ENCODE data around the gene STAM2. TPM values are rescaled to one million over a fixed set of nuclear protein-coding genes. Genes with fewer than 3 reads are reported as not detected.

Gene STAM2
- 40.9 and 54.4 TPM in 2 replicates for total RNA-seq

DNA sequence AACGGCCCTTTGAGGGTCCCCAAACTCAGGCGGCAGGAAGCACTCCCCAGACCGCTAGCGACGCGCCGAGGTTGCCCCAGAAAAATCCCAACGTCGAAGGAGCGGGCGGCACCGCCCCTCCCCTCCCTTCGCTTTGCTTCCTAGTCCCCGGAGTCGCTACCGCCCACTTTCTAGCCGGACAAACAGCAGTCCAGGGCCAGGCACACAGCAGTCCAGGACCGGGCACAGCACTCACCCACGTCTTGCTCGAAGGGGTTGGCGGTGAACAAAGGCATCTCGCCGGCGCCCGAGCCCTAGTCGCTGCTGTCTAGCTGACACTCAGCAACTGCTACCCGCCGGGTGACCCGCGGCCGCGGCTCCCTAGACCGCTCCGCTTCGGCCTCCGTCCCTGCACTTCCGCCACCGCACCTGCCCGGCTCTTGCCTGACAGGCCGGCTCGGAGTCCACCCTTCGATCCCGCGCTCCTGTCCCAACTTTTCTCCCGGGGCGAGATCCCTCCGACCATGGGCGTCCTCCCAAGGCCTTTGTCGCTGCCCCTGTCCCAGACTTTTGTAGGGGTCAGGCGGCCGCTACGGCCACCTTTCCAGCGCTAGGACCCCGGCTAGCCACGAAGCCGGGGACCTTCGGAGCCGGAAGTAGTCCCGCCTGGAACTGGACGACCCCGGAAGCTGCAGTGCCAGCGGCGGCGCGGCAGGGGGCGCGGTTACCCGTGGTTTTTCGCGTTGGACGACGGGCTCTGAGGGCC is at the start of gene STAM2:
STAM2 (minus strand) TSS at position 396 of the 745 bp plus-strand sequence; CDS start at position 275, 121 bp downstream.

DNA sequence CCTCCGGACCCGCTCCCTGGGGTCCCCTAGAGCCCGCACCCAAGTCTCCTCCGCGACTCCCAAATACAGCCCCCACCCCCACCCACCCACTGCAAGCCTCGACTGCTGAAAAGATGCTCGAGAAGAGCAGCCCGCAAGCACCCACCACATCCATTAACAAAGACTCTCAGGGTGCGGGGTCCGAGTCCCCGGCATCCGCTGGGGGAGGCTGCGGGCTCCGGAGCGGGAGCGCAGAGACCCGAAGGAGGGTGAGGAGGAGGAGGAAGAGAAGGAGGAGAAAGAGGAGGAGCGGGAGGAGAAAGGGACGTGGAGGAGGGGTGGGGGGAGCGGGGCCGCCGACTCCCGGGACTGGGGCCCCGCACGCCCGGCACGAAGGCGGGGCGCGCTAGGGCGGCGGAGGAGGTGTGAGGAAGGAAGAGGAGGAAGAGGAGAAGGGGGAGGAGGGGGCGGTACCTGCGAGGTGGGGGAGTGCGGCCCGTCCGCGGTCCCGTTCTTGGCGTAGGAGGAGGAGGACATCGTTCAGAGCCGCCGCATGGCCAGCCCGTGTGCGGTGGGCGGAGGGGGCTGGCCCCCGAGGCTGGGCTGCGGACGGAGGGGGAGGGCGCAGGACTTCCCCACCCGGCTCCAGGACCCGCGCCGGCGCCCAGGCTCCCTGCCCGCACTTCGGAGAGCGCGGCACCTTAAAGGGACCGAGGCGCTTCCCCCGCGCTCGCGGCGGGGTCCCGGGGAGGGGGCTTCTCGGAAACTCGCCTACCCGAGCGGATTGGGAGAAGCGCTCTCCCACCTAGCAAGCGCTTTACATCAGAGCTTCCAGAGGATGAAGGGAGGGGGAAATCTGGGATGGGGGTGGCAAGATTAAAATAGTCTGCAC is 76.8 kb downstream of the STAM2 start, which contains the start of gene CACNB4:
CACNB4 (minus strand) TSS at position 549 of the 871 bp plus-strand sequence.

Small RNA genes within 50 kb of the gene (small RNA-seq; reads per million reads assigned to genes)
- gene RPL30P2 (ENCODE audit: low replicate concordance), result not detected

Other genes starting within 250 kb of the STAM2 start
- gene CACNB4, start 76.7 kb downstream of the STAM2 start, total RNA-seq, result under 0.01 and 0.14 TPM in 2 replicates
- gene FMNL2, start 159.4 kb upstream of the STAM2 start, total RNA-seq, result 26.7 and 31.9 TPM in 2 replicates

All from placental pericyte (primary cell).